K562 treated with DMSO at 1 percent for 4 hours (cell line): Measurements from ENCODE around the gene SREBF1. TPM values are rescaled to one million over a fixed set of nuclear protein-coding genes. Genes with fewer than 3 reads are reported as not detected.

Experiments used
- total RNA-seq: library from RNA; unstranded; fragments of 300-600 nt; gene quantifications from 2 replicates; pipeline ENCODE4 v1.2.3, GENCODE V29; 2022; ENCODE audit not compliant: insufficient read depth

Gene SREBF1
- total RNA-seq, result 107 and 128 TPM in 2 replicates

GRCh38 chr17:17836818-17837379 is at the start of gene SREBF1:
TSS of gene SREBF1 (minus strand) at chr17:17836986. CDS start at chr17:17836817, 169 bp downstream.

Other genes starting within 250 kb of the SREBF1 start
- 16.7 and 25.3 TPM in 2 replicates for gene PEMT, start 245.3 kb downstream of the SREBF1 start, total RNA-seq
- 8.6 and 16.8 TPM in 2 replicates for gene RAI1, start 155.5 kb downstream of the SREBF1 start, total RNA-seq
- 10.3 TPM in 2 replicates for gene TOM1L2, start 135.4 kb upstream of the SREBF1 start, total RNA-seq
- 0.64 and 0.84 TPM in 2 replicates for gene DRC3, start 135.9 kb upstream of the SREBF1 start, total RNA-seq
- gene ATPAF2, start 202.2 kb upstream of the SREBF1 start, total RNA-seq, result 15.9 and 19.8 TPM in 2 replicates
- gene GID4, start 202.4 kb upstream of the SREBF1 start, total RNA-seq, result 3.9 and 6.8 TPM in 2 replicates